Astrocyte of the spinal cord (primary cell): Measurements from ENCODE around the gene ATG101.

Experiments used
- DNase-seq: peaks from one replicate; pipeline ENCODE4 v3.0.0; 2011; ENCODE audit warnings: low read depth, low spot score
- H3K4me3 ChIP-seq: 2 replicates; pipeline ENCODE4 v1.5.1; 2011; ENCODE audit warnings: low read depth, mild to moderate bottlenecking, low read length, moderate library complexity
- in situ Hi-C: cut with HindIII; loops from 2 replicates; pipeline ENCODE4 v1.10.0; 2017; ENCODE audit warnings: low sequenced_read_pairs
- TF ChIP-seq, protein P1 (sequence below): IDR thresholded peaks from 2 replicates; pipeline ENCODE4 v1.5.1; 2012; ENCODE audit warnings: low read depth, mild to moderate bottlenecking, low read length, inconsistent platforms

ATG101 gene, protein sequence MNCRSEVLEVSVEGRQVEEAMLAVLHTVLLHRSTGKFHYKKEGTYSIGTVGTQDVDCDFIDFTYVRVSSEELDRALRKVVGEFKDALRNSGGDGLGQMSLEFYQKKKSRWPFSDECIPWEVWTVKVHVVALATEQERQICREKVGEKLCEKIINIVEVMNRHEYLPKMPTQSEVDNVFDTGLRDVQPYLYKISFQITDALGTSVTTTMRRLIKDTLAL

GRCh38 chr12:52069327-52070184 lies at the start of gene ATG101:
ATG101 (plus strand) TSS chr12:52069978; CDS start chr12:52073651, 3,673 bp downstream.
- in situ Hi-C loops: no loop called here
- TF ChIP-seq, protein P1, sequence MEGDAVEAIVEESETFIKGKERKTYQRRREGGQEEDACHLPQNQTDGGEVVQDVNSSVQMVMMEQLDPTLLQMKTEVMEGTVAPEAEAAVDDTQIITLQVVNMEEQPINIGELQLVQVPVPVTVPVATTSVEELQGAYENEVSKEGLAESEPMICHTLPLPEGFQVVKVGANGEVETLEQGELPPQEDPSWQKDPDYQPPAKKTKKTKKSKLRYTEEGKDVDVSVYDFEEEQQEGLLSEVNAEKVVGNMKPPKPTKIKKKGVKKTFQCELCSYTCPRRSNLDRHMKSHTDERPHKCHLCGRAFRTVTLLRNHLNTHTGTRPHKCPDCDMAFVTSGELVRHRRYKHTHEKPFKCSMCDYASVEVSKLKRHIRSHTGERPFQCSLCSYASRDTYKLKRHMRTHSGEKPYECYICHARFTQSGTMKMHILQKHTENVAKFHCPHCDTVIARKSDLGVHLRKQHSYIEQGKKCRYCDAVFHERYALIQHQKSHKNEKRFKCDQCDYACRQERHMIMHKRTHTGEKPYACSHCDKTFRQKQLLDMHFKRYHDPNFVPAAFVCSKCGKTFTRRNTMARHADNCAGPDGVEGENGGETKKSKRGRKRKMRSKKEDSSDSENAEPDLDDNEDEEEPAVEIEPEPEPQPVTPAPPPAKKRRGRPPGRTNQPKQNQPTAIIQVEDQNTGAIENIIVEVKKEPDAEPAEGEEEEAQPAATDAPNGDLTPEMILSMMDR: peak; percentile 82
- peak within 1 kb of the TSS; percentile 98 for H3K4me3 ChIP-seq
- peak; percentile 98 for DNase-seq

GRCh38 chr12:52020539-52021336 lies 49.0 kb upstream of the ATG101 start:
- peak; percentile 28 for DNase-seq
- TF ChIP-seq, protein P1: peak; percentile 80

GRCh38 chr12:52022841-52023181 lies 47.0 kb upstream of the ATG101 start:
- peak overlapping the region; percentile 41 for H3K4me3 ChIP-seq
- in situ Hi-C loops: no loop called here
- DNase-seq: no peak
- TF ChIP-seq, protein P1: no peak

More at GRCh38 chr12:52020539-52021336, 49.0 kb upstream of the ATG101 start:
- H3K4me3 ChIP-seq: no peak overlapping the region
- in situ Hi-C loops: no loop called here

- TF ChIP-seq, protein P1: peak; percentile 85
- H3K4me3 ChIP-seq: peak overlapping the region; percentile 41
- peak; percentile 62 for DNase-seq
- in situ Hi-C loops: no loop called here
Observed at GRCh38 chr12:52023182-52023975, 46.4 kb upstream of the ATG101 start.

- DNase-seq: no peak
- in situ Hi-C loops: no loop called here
Observed at GRCh38 chr12:52023976-52024688, 45.6 kb upstream of the ATG101 start.

More at GRCh38 chr12:52023976-52024688, 45.6 kb upstream of the ATG101 start:
- TF ChIP-seq, protein P1: no peak
- peak overlapping the region; percentile 41 for H3K4me3 ChIP-seq
